IPS-20b (cell line): ENCODE results near the gene DSTN.

Experiments used
- H3K27ac ChIP-seq: one replicate; pipeline ENCODE4 v1.5.1; 2013; ENCODE audit warnings: low read length
- H3K27me3 ChIP-seq: 2 replicates; pipeline ENCODE4 v1.6.1; 2013; ENCODE audit warnings: mild to moderate bottlenecking, low read length, inconsistent platforms; ENCODE audit not compliant: insufficient read depth
- H3K36me3 ChIP-seq: 2 replicates; pipeline ENCODE4 v1.6.1; 2013; ENCODE audit warnings: low read depth, mild to moderate bottlenecking, inconsistent platforms, low read length, moderate library complexity; ENCODE audit not compliant: insufficient read depth
- H3K4me1 ChIP-seq: 2 replicates; pipeline ENCODE4 v1.6.1; 2013; ENCODE audit warnings: mild to moderate bottlenecking, control low read depth, inconsistent platforms, low read length, moderate library complexity; ENCODE audit not compliant: insufficient read depth
- H3K4me3 ChIP-seq: 2 replicates; pipeline ENCODE4 v1.5.1; 2013; ENCODE audit warnings: mild to moderate bottlenecking, low read length, inconsistent platforms
- H3K9ac ChIP-seq: 2 replicates; pipeline ENCODE4 v1.6.1; 2013; ENCODE audit warnings: low read depth, mild to moderate bottlenecking, inconsistent platforms, low read length, moderate library complexity
- H3K9me3 ChIP-seq: 2 replicates; pipeline ENCODE4 v1.6.1; 2013; ENCODE audit warnings: mild to moderate bottlenecking, low read depth, low read length, inconsistent platforms; ENCODE audit not compliant: insufficient read depth

DSTN gene

GRCh38 chr20:17615645-17616479 is 46.0 kb downstream of the DSTN start:
- Histone ChIP-seq H3K27me3 (no peaks in the 10 kb centered on the region), H3K4me1 (no peaks in the 10 kb centered on the region), H3K9me3 (no peaks in the 10 kb centered on the region), H3K27ac (no peak overlapping the region), H3K4me3 (no peak overlapping the region), H3K36me3 (peaks cover 61% of the 10 kb centered on the region), H3K9ac (no peak overlapping the region)

- Histone ChIP-seq H3K9ac (no peak overlapping the region), H3K27ac (no peak overlapping the region), H3K4me1 (no peaks in the 10 kb centered on the region), H3K4me3 (no peak overlapping the region), H3K36me3 (peaks cover 69% of the 10 kb centered on the region), H3K9me3 (no peaks in the 10 kb centered on the region), H3K27me3 (no peaks in the 10 kb centered on the region)
These were observed 46.8 kb downstream of the DSTN start for GRCh38 chr20:17616480-17617211.

DNA sequence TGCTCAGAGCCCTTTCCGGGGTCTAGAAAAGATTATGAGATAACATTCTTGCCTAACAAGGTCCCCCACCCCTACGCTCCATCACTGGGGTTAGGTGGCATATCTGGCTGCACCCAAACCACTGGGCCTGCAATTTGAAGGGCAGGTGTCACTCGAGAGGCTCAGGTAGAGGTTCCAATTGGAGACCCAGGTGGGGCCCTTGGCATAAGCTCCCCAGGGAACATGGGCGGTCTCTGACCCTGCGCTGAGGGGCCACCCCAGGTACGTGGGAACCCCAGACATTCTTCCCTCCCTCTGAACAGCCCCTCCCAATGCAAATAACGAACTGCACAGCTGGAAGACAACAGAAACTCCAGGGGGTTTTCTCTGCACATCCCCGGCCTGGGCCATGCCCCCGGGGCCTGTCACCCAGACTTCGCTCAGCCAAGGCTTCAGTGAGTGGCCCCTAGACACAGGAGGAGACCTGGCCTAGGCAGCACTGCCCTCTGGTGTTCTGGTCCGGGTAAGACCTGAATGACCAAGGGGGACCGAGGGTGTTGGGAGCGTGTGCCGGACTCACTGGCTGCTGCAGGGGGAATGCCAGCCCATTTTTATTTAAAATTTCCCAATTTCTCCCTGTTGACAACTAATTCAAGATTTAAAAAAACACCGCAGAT is 47.5 kb downstream of the DSTN start:
- no peaks in the 10 kb centered on the region for H3K4me1 ChIP-seq
- no peaks in the 10 kb centered on the region for H3K27me3 ChIP-seq
- no peak overlapping the region for H3K27ac ChIP-seq
- peaks cover 76% of the 10 kb centered on the region for H3K36me3 ChIP-seq
- no peaks in the 10 kb centered on the region for H3K9me3 ChIP-seq
- H3K9ac ChIP-seq: no peak overlapping the region
- H3K4me3 ChIP-seq: no peak overlapping the region

GRCh38 chr20:17617868-17618672 is 48.2 kb downstream of the DSTN start:
- Histone ChIP-seq H3K9ac (no peak overlapping the region), H3K27me3 (no peaks in the 10 kb centered on the region), H3K36me3 (peaks cover 82% of the 10 kb centered on the region), H3K27ac (no peak overlapping the region), H3K4me3 (no peak overlapping the region), H3K4me1 (no peaks in the 10 kb centered on the region), H3K9me3 (no peaks in the 10 kb centered on the region)

- Histone ChIP-seq H3K4me3 (no peak overlapping the region), H3K36me3 (peaks cover 87% of the 10 kb centered on the region), H3K4me1 (no peaks in the 10 kb centered on the region), H3K27me3 (no peaks in the 10 kb centered on the region), H3K9me3 (no peaks in the 10 kb centered on the region), H3K27ac (no peak overlapping the region), H3K9ac (no peak overlapping the region)
These were observed 48.8 kb downstream of the DSTN start for GRCh38 chr20:17618673-17619013.

- Histone ChIP-seq H3K27ac (no peak overlapping the region), H3K36me3 (peaks cover 91% of the 10 kb centered on the region), H3K9me3 (no peaks in the 10 kb centered on the region), H3K9ac (no peak overlapping the region), H3K27me3 (no peaks in the 10 kb centered on the region), H3K4me1 (no peaks in the 10 kb centered on the region), H3K4me3 (no peak overlapping the region)
These were observed 49.6 kb downstream of the DSTN start for GRCh38 chr20:17619351-17620093.

GRCh38 chr20:17620371-17621228 is 50.7 kb downstream of the DSTN start:
- Histone ChIP-seq H3K36me3 (peaks cover 93% of the 10 kb centered on the region), H3K27ac (no peak overlapping the region), H3K9me3 (no peaks in the 10 kb centered on the region), H3K9ac (no peak overlapping the region), H3K4me1 (no peaks in the 10 kb centered on the region), H3K4me3 (no peak overlapping the region), H3K27me3 (no peaks in the 10 kb centered on the region)

- H3K36me3 ChIP-seq: peaks cover 93% of the 10 kb centered on the region
- no peaks in the 10 kb centered on the region for H3K9me3 ChIP-seq
- H3K27me3 ChIP-seq: no peaks in the 10 kb centered on the region
- no peak overlapping the region for H3K4me3 ChIP-seq
- no peaks in the 10 kb centered on the region for H3K4me1 ChIP-seq
- no peak overlapping the region for H3K9ac ChIP-seq
- no peak overlapping the region for H3K27ac ChIP-seq
These were observed 51.5 kb downstream of the DSTN start for GRCh38 chr20:17621229-17621968.

DNA sequence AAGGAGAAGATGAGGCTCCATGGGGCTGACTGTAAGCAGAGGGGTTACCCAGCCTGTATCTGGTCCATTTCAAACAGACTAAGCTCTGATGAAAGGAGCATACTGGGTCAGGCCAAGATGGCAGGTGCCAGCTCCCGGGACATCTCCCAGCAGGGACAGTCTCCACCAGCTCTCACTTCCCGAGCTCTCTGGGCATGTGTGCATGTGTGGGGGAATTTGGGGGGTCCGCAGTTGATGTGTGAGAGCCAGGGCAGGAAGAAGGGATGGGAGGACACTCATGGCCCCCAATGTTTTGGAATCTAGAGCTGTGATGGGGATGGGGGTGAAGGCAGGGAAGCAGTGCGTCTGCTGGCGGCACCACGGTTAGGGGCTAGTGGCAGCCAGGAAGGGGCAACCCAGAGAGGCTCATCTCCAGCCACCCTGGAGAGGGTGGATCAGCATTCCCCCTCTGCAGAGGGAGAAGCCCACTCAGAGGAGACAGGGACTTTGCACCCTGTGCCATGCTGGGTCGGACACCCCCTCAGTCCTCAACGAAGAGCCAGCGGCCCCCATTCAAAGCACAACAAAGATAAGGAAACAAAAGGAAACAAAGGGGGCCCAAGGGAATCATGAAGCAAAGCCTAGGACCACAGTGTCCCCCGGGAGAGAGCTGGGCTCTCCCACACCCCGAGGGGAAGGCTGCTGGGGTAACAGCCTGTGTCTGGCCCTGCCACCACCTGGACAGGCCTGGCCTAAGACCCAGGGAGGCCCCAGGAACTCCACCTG is 52.4 kb downstream of the DSTN start:
- Histone ChIP-seq H3K27ac (no peak overlapping the region), H3K9me3 (no peaks in the 10 kb centered on the region), H3K4me3 (no peak overlapping the region), H3K9ac (no peak overlapping the region), H3K4me1 (no peaks in the 10 kb centered on the region), H3K36me3 (peaks cover 93% of the 10 kb centered on the region), H3K27me3 (no peaks in the 10 kb centered on the region)
